Stimulated activated CD8-positive, alpha-beta memory T cell treated with anti-CD3 and anti-CD28 coated beads, Interleukin-7, amount 100 ng/mL, for 48 hours (primary cell): ENCODE measurements around the gene UBE2K.
"Not testable (repeated sequence)": the region's sequence is repeated elsewhere in the genome, so short reads cannot be mapped to it uniquely, and the experiment has no call there.

ENCODE experiments used
- DNase-seq, 2 donors: peaks; one replicate each; pipeline ENCODE4 v3.0.0-alpha.2; 2020; ENCODE audit warnings: low read depth in 1 of 2; ENCODE audit errors: extremely low read depth in 1 of 2

UBE2K gene

DNA sequence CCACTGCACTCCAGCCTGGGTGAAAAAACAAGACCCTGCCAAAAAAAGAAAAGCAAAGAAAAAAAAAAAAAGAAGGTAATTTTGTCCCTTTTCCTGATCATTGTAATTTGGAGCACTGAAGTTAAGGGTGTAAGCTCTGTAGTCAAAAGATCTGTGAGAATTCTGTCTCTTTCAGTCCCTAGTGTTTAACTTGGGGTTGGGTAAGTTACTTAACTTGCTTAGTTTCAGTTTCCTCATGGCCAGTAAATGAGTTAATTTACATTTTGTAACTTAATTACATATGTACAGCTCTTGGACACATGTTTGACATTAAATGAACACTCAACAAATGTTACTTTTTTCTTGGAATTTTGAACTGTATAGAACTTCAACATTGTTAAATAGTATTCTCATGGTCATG is 10.9 kb upstream of the UBE2K start:
- no peak for DNase-seq

DNA sequence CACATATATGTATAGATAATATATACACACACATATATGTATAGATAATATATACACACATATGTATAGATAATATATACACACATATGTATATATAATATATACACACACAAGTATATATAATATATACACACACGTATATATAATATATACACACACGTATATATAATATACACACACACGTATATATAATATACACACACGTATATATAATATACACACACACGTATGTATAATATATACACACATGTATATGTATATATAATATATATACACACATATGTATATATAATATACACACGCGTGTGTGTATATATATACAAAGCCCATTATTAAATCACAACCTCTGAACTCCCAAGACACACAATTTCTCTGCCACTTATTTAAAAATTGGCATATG is 8.0 kb upstream of the UBE2K start:
- no peak for DNase-seq

- DNase-seq: no peak
Observed at GRCh38 chr4:39698424-39699009, 581 bp downstream of the UBE2K start.

- no peak for DNase-seq
Observed at GRCh38 chr4:39699687-39700409, 1.9 kb downstream of the UBE2K start.

GRCh38 chr4:39700554-39700953 is 2.6 kb downstream of the UBE2K start:
- no peak for DNase-seq

- no peak for DNase-seq
Observed at GRCh38 chr4:39702716-39703115, 4.8 kb downstream of the UBE2K start.

DNA sequence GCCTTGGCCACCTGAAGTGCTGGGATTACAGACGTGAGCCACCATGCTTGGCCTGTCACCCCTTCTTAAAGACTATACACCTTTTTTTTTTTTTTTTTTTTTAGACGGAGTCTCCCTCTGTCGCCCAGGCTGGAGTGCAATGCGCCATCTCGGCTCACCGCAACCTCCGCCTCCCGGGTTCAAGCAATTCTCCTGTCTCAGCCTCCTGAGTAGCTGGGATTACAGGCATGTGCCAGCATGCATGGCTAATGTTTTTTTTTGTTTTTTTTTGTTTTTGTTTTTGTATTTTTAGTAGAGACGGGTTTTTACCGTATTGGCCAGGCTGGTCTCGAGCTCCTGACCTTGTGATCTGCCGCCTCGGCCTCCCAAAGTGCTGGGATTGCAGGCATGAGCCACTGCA is 6.9 kb downstream of the UBE2K start:
- DNase-seq: not testable (repeated sequence)

DNA sequence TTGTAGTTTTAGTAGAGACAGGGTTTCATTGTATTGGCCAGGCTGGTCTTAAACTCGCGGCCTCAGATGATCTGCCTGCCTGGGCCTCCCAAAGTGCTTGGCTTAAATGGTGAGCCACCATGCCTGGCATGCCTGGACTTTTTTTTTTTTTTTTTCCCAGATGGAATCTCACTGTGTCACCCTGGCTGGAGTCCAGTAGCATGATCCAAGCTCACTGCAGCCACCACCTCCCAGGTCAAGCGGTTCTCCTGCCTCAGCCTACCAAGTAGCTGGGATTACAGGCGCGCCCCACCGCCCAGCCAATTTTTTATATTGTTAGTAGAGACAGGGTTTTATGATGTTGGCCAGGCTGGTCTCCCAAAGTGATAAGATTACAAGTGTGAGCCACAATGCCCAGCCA is 8.4 kb downstream of the UBE2K start:
- no peak for DNase-seq

GRCh38 chr4:39706741-39707511 is 9.0 kb downstream of the UBE2K start:
- no peak for DNase-seq

DNA sequence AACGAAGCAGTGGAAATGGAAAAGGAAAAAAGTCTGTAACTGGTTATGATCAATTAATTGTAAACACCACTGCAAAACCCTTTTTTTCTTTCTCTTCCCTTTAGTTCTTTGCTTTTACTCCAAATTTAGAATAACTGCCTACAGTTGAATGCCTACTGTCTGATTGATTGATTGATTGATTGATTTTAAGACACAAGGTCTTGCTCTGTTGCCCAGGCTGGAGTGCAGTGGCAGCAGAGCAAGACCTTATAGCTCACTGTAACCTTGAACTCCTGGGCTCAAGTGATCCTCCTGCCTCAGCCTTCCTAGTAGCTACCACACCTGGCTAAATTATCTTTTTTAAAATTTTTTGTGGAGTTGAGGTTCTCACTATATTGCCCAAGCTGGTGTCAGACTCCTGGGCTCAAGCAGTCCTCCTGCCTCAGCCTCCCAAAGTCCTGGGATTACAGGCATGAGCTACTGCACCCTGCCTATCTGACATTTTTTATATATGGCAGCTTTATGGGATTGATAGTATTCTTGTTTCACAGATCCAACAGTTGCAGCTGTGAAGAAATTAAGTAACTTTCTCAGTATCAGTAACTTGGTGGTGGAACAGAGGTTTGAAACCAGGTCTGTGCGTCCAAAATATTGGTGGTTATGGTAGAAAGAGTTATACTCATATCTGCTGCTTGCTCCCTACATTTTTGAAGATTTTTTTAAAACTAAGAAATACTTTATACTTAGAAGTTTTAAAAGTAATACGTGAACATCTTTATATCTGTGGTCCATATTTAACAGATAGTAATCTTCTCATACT is 12.4 kb downstream of the UBE2K start:
- DNase-seq: no peak

GRCh38 chr4:39712819-39713607 is 15.1 kb downstream of the UBE2K start:
- DNase-seq: no peak

- DNase-seq: no peak
Observed at GRCh38 chr4:39713691-39714090, 15.8 kb downstream of the UBE2K start.

GRCh38 chr4:39714166-39714565 is 16.2 kb downstream of the UBE2K start:
- DNase-seq: no peak

GRCh38 chr4:39715788-39716187 is 17.9 kb downstream of the UBE2K start:
- DNase-seq: no peak

DNA sequence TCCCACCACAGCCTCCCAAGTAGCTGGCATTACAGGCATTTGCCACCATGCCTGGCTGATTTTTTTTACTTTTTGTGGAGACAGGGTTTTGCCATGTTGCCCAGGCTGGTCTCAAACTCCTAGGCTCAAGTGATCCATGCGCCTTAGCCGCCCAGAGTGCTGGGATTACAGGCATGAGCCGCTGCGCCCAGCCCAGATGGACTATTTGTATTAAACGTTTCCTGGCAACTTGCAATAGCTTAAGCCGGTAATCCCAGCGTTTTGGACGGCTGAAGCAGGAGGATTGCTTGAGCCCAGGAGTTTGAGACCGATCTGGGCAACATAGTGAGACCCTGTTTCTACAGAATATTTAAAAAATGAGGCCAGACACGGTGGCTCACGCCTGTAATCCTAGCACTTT is 18.4 kb downstream of the UBE2K start:
- no peak for DNase-seq

DNA sequence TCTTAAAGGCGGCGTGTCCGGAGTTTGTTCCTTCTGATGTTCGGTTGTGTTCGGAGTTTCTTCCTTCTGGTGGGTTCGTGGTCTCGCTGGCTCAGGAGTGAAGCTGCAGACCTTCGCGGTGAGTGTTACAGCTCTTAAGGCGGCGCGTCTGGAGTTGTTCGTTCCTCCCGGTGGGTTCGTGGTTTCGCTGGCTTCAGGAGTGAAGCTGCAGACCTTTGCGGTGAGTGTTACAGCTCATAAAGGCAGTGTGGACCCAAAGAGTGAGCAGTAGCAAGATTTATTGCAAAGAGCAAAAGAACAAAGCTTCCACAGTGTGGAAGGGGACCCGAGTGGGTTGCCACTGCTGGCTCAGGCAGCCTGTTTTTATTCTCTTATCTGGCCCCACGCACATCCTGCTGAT is 19.8 kb downstream of the UBE2K start:
- DNase-seq: not testable (repeated sequence)

- DNase-seq: no peak
Observed at GRCh38 chr4:39718366-39719323, 20.7 kb downstream of the UBE2K start.

- DNase-seq: no peak
Observed at GRCh38 chr4:39719804-39720580, 22.1 kb downstream of the UBE2K start.

- not testable (repeated sequence) for DNase-seq
Observed at GRCh38 chr4:39721273-39721672, 23.3 kb downstream of the UBE2K start.
